Body of pancreas (tissue), 4 donors: ENCODE data around the gene NECTIN4. TPM values are rescaled to one million over a fixed set of nuclear protein-coding genes. Genes with fewer than 3 reads are reported as not detected.
A peak's percentile ranks its signal among the peaks of the same experiment; 100 is the strongest.

Experiments used
- ATAC-seq: fragments of 150-250 bp; one replicate; pipeline ENCODE4 v1.9.1; 2016
- DNase-seq, 4 donors: peaks; one replicate each; pipeline ENCODE4 v3.0.0-alpha.2; 2019
- H3K27ac ChIP-seq, 4 donors: fragments of 200-600 bp; sonication (generic); 1 replicate in 3 of 4; 2 replicates in 1 of 4; pipeline versions ENCODE4 v1.5.1 to v1.6.1; 2016 to 2019; ENCODE audit warnings: mild to moderate bottlenecking in 1 of 4, mixed read lengths in 1 of 4, moderate library complexity in 1 of 4
- H3K27me3 ChIP-seq, 2 donors: fragments of 200-600 bp; sonication (generic); one replicate each; pipeline ENCODE4 v1.6.0; 2016; ENCODE audit warnings: mild to moderate bottlenecking in 1 of 2
- H3K36me3 ChIP-seq, 2 donors: fragments of 200-600 bp; sonication (generic); replicated peaks in 1 of 2; 2 replicates each; pipeline ENCODE4 v1.5.1; 2016; ENCODE audit warnings: low read depth in 2 of 2; ENCODE audit not compliant: insufficient read depth in 1 of 2
- H3K4me1 ChIP-seq: fragments of 200-600 bp; sonication (generic); one replicate; pipeline ENCODE4 v1.6.0; 2016
- H3K4me3 ChIP-seq, 2 donors: fragments of 200-600 bp; sonication (generic); 1 replicate in 1 of 2; 2 replicates in 1 of 2; pipeline ENCODE4 v1.5.1; 2016 to 2019
- H3K9me3 ChIP-seq, 3 donors: fragments of 200-600 bp; sonication (generic); 1 replicate in 2 of 3; 2 replicates in 1 of 3; pipeline ENCODE4 v1.5.1; 2016
- CTCF ChIP-seq, 7 experiments: fragments of 450-650 bp in 4 of 7; fragments of 200-600 bp in 3 of 7; sonication (generic) in 3 of 7; IDR thresholded peaks; one replicate each; pipeline ENCODE4 v1.5.1; 2016 to 2019; ENCODE audit warnings: antibody characterized with exemption in 7 of 7
- POLR2A ChIP-seq, 3 donors: fragments of 450-650 bp; IDR thresholded peaks; one replicate each; pipeline ENCODE4 v1.6.1; 2016; ENCODE audit warnings: antibody characterized with exemption in 3 of 3, mild to moderate bottlenecking in 2 of 3
- WGBS, 2 donors: methylation state at CpG; one replicate each; pipeline ENCODE4 v1.1.5; 2017; 5-methylcytosine and 5-hydroxymethylcytosine counted together
- intact Hi-C: fragments of 100-400 bp; cut with DNase I; formaldehyde crosslinking; loops from one replicate; pipeline ENCODE4 v1.15.1; 2023
- total RNA-seq, 2 donors: library from RNA; depleted of rRNA; stranded (reverse); fragments of >200 nt; gene quantifications; one replicate each; pipeline ENCODE4 v1.1.0, GENCODE V29; 2016

NECTIN4 gene
- total RNA-seq, 2 donors from 2014 or later = 3.0 to 4.2 TPM

GRCh38 chr1:161045736-161046604 lies 43.4 kb downstream of the NECTIN4 start, which contains the start of gene USF1:
Gene USF1 (minus strand): TSS chr1:161045977. CDS start chr1:161043275, 2,702 bp downstream.
- Histone ChIP-seq H3K4me3 (peak within 1 kb of the TSS; percentile 88 to 94), H3K27ac (peak within 1 kb of the TSS; percentile 70 to 95 (median 92)), H3K4me1 (peaks cover 19% of the 10 kb centered on the region), H3K36me3 (peaks cover 0 to 8% of the 10 kb centered on the region in 2 donors), H3K27me3 (no peaks in the 10 kb centered on the region), H3K9me3 (no peaks in the 10 kb centered on the region)
- WGBS, 2 donors = 0% methylated on average over 20 to 29 of the region's 29 CpGs
- ATAC-seq = peak; percentile 96
- TF ChIP-seq POLR2A (IDR thresholded peaks at IDR 0.05) (peak; percentile 83 to 96 (median 94)), CTCF (IDR thresholded peaks at IDR 0.05) (peak in 1 of 7 experiments; percentile 3)
- DNase-seq = peak; percentile 94 to 96 (median 95)
- intact Hi-C loops = no loop called here

GRCh38 chr1:161044908-161045735 lies 44.2 kb downstream of the NECTIN4 start:
- Histone ChIP-seq H3K4me1 (peaks cover 19% of the 10 kb centered on the region), H3K36me3 (peaks cover 0 to 12% of the 10 kb centered on the region in 2 donors), H3K27ac (peak overlapping the region; percentile 70 to 95 (median 92)), H3K9me3 (no peaks in the 10 kb centered on the region), H3K27me3 (no peaks in the 10 kb centered on the region), H3K4me3 (peak overlapping the region; percentile 88 to 94)
- TF ChIP-seq CTCF (IDR thresholded peaks at IDR 0.05) (no peak), POLR2A (IDR thresholded peaks at IDR 0.05) (no peak)
- WGBS, 2 donors = 0 to 1% methylated on average over 32 to 48 of the region's 48 CpGs
- DNase-seq (peak; percentile 68 to 85 (median 72)), ATAC-seq (peak; percentile 53)
- intact Hi-C loops = no loop called here

- intact Hi-C loops = no loop called here
- Histone ChIP-seq H3K4me1 (peaks cover 21% of the 10 kb centered on the region), H3K27ac (peak overlapping the region in 3 of 4 donors; percentile 91 to 95 (median 92)), H3K27me3 (no peaks in the 10 kb centered on the region), H3K36me3 (peaks cover 0 to 15% of the 10 kb centered on the region in 2 donors), H3K4me3 (peak overlapping the region; percentile 88 to 94), H3K9me3 (no peaks in the 10 kb centered on the region)
- DNase-seq = no peak
- no peak for ATAC-seq
- no peak for TF ChIP-seq POLR2A (IDR thresholded peaks at IDR 0.05)
- no peak for TF ChIP-seq CTCF (IDR thresholded peaks at IDR 0.05)
Observed at GRCh38 chr1:161044535-161044907, 44.8 kb downstream of the NECTIN4 start.

- no peak for TF ChIP-seq CTCF (IDR thresholded peaks at IDR 0.05)
- no peak for TF ChIP-seq POLR2A (IDR thresholded peaks at IDR 0.05)
- H3K27ac ChIP-seq = peak overlapping the region in 2 of 4 donors; percentile 60 to 81
- H3K27me3 ChIP-seq = no peaks in the 10 kb centered on the region
- H3K4me3 ChIP-seq = no peak overlapping the region
- peaks cover 25% of the 10 kb centered on the region for H3K4me1 ChIP-seq
- no peaks in the 10 kb centered on the region for H3K9me3 ChIP-seq
- H3K36me3 ChIP-seq = peaks cover 0 to 15% of the 10 kb centered on the region in 2 donors
- ATAC-seq = no peak
- DNase-seq = no peak
- intact Hi-C loops = no loop called here
- 53 to 62% methylated on average over 2 to 5 of the region's 5 CpGs for WGBS, 2 donors
Observed at GRCh38 chr1:161039546-161039945, 49.8 kb downstream of the NECTIN4 start.
